ENCODE results near the gene TTC38.

The TTC38 gene

DNA sequence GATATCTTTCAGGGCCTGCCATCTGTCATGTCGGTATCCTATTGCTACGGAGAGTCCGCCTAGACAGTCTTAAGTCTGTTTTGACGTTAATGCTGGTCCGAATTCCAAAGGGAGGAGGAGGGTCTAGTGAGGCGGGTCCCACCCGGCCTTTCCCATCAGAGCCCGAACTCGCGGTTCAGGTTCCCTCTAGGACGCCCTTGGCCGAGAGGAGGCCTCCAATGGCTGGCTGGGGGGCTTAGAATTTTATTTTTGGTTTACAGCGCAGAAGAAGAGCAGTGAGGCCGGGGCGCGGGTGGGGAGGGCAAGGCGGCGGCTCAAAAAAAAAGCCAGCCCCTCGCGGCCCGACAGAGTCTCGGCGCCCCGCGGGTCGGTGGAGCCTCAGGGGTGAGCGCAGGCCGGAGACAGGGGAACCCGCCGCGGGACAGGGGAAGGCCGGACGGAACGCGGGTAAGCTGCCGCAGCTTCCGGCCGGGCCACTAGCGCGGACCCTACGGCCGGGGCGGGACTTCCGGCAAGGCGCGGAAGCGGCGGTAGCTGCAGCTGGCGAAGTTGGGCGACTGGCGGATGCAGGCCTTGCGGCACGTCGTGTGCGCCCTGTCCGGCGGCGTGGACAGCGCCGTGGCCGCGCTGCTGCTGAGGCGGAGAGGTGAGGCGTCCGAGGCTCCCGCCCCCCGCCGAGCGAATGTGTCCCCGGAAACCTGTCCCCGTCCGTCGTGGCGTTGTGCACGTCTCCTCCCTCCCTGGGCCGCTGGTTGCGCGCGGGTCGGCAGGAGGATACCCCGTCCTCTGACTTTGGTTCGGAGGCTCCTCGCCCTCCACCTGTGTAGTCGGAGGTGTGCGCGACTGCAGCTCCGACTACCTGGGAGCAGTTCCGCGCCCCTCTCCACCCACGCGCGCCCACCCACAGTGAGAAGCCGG lies 67.7 kb downstream of the TTC38 start, which contains the start of gene TRMU:
Gene TRMU (plus strand): TSS at position 514 of the 918 bp plus-strand sequence. CDS start 51 bp downstream, at position 565.
- DNase-seq: peak in 1 of 2 experiments; percentile 12

DNA sequence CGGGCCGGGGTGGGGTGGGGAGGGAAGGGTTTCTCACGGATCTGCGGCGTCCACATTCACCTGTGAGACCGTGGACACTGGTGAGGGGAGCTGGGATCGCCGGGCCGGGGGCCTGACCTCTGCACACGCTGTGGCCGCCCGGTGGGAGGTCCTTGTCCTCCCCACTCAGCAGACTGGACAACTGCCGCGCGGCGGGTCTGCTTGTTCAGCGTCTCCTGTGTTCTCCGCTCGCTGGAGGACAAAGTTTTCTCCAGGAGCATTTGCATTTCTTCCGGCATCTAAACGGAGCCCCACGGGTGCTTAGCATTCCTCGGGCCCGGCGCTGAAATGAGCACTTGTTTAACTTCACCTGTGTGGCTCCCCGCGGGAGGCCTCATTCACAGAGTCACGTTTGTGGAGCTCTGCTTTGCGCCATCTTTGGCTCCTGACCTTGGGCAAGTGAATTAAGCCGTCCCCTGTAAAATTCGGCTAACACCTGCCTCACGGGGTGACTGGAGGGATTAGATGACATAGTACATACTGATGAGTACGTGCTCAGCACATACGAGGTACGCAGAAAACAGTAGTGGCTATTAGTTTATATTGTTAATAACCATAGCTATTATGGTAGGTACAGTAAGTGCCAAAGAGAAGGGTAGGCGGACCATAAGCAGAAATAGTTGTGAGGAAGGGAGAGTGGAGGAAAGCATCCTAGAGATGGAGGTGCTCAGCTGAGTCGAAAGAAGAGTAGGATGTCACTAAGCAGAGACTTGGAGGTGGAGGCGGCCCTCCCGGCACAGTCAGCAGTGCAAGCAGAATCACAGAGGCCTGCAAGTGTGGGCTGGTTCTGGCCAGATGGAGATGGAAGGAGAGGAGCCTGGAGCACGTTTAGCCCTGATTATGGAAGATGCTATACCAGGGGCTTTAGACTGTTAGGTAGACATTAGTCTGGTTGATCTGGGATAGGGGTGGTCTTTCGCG lies 68.6 kb downstream of the TTC38 start:
- no peak for DNase-seq

DNA sequence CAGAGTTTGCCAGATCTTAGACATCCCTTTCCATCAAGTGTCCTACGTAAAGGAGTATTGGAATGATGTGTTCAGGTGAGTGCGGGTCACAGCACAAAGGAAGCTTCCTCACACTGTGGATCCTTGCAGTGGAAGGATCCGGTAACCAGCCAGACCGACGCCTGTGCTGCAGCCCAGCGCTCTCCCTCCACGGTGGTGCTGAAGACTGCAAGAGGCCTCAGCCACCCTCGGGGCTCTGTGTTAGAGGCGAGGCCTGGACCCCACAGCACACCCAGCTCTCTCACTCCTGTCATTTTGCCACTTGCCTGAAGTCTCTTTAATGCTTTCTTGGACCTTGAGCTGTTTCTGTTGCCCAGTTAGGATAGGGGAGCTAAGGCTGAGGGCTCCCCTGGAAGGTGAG lies 70.1 kb downstream of the TTC38 start:
- no peak for DNase-seq

DNA sequence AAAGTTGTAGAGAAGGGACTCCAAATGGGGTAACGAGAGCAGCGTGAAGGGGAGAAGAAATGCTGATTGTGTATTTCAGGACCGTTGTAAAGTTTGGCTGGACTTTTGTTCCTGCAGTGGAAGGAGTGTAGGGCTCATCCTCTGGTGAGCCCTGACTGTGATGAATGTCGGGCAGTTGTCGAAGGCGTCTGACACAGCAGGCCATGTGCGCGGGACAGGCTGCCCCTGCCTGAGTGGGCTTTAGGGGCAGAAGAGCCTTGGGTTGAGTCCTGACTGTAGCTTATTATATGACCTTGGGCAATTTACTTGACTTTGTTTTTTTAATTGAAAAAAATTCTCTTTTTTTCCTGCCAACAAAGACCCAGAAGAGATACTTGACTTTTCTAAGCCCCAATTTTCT lies 70.8 kb downstream of the TTC38 start:
- DNase-seq: no peak

DNA sequence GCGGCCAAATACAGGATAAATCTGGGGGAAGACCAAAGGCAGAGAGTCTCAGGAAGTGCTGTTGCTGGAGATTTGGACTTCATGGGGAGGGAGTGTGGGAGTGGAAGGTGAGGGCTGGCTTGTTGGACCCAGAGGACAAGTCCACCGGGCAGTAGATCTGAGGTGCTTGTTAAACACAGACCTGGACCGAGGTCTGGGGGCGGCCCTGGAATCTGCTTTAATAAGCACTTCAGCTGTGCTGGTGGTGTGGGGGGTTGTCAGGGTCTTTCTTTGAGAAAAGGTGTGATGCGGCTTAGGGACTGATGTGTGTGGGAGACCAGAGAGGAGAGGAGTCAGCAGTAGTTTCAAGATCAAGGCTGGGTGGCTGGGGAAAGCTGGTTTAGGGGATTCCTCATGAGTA lies 72.1 kb downstream of the TTC38 start:
- DNase-seq: no peak

DNA sequence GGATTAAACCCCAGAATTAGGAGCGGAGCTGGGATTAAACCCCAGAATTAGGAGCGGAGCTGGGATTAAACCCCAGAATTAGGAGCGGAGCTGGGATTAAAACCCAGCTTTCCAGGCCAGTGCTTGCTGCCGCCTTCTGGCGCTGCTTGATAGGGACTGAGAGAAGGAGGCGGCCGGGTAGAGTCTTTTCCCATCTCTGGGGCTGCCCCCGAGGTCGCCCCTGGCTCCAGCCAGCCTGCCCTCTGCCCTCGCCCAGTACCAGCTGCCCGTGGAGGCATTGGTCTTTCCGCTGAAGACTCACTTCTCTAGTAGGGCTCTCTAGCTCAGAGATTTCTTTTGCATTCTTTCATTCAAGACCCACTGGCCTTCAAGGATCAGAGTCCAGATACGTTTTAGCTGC lies 72.9 kb downstream of the TTC38 start:
- DNase-seq: no peak
